Tibial artery (tissue), 4 donors: ENCODE results near the gene KCTD1.

ENCODE experiments used
- DNase-seq, 2 donors: peaks; one replicate each; pipeline ENCODE4 v3.0.0-alpha.2; 2019
- H3K27ac ChIP-seq, 2 donors: fragments of 200-600 bp; sonication (generic) in 1 of 2; 1 replicate in 1 of 2; 2 replicates in 1 of 2; pipeline ENCODE4 v1.5.1; 2018 to 2019; ENCODE audit warnings: mild to moderate bottlenecking in 1 of 2
- H3K27me3 ChIP-seq, 2 donors: fragments of 200-600 bp; sonication (generic) in 1 of 2; one replicate each; pipeline versions ENCODE4 v1.5.1 to v1.6.0; 2016 to 2019
- H3K36me3 ChIP-seq, 3 donors: fragments of 200-600 bp; sonication (generic) in 2 of 3; one replicate each; pipeline ENCODE4 v1.5.1; 2016 to 2019; ENCODE audit warnings: mild to moderate bottlenecking in 2 of 3
- H3K4me1 ChIP-seq, 4 donors: fragments of 200-600 bp; sonication (generic) in 2 of 4; 1 replicate in 3 of 4; 2 replicates in 1 of 4; pipeline ENCODE4 v1.5.1; 2016 to 2019
- H3K4me3 ChIP-seq, 2 donors: fragments of 200-600 bp; sonication (generic) in 1 of 2; 1 replicate in 1 of 2; 2 replicates in 1 of 2; pipeline ENCODE4 v1.5.1; 2018 to 2019; ENCODE audit warnings: mild to moderate bottlenecking in 2 of 2
- H3K9me3 ChIP-seq, 3 donors: fragments of 200-600 bp; sonication (generic) in 1 of 3; one replicate each; pipeline ENCODE4 v1.5.1; 2016 to 2019
- intact Hi-C: fragments of 100-400 bp; cut with DNase I; formaldehyde crosslinking; loops from one replicate; pipeline ENCODE4 v1.15.0; 2023; ENCODE audit warnings: low total_unique reads
- TF ChIP-seq, protein P1 (sequence below), 2 experiments: fragments of 200-600 bp in 1 of 2; fragments of 450-650 bp in 1 of 2; IDR thresholded peaks; one replicate each; pipeline ENCODE4 v1.5.1; 2017 to 2019; ENCODE audit warnings: antibody characterized with exemption in 2 of 2, mild to moderate bottlenecking in 1 of 2, moderate library complexity in 1 of 2

KCTD1 gene

DNA sequence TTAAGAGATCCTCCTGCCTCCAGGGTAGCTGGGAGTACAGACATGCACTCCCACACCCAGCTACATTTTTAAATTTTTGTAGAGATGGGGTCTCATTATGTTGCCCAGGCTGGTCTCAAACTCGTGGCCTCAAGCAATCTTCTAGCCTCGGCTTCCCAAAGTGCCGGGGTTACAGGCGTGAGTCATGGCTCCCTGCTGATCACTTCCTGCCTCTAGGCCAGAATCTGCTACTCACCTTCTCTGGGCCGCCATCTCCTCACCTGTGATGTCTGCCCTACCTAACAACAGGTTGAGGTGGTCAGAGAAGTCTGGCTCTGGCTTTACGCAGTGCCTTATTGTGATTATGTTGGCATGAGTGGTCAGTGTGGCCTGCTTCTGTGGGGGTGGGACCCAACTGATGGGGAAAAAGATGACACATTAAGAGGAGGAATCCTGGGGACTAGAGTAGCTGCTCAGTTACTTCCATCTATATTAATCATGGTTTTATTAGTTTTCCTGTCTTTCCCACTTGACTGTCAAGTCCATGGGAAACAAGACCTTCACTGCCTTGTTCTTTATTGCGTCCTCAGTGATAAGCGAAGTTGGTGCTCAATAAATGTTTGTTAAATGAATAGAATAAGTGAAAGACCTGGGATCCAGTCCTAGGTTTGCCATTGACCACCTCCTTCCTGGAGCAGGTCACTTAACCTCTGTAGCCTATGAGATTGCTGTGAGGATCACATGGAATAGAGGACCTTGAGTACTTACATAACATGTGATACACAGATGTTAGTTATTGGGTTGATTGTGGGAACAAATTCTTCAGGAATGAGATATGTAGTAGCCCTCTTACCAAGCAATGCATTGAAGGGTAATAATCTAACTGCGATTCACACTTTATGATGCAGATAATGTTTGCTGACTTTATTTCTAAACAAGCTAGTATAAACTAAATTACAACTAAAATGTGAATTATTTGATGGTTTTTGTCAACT is 15.7 kb downstream of the KCTD1 start:
- Histone ChIP-seq H3K36me3 (no peaks in the 10 kb centered on the region), H3K27ac (no peak overlapping the region), H3K4me3 (no peak overlapping the region), H3K4me1 (no peaks in the 10 kb centered on the region), H3K27me3 (no peaks in the 10 kb centered on the region), H3K9me3 (no peaks in the 10 kb centered on the region)
- DNase-seq, result no peak
- intact Hi-C loops, result no loop called here
- TF ChIP-seq, protein P1, sequence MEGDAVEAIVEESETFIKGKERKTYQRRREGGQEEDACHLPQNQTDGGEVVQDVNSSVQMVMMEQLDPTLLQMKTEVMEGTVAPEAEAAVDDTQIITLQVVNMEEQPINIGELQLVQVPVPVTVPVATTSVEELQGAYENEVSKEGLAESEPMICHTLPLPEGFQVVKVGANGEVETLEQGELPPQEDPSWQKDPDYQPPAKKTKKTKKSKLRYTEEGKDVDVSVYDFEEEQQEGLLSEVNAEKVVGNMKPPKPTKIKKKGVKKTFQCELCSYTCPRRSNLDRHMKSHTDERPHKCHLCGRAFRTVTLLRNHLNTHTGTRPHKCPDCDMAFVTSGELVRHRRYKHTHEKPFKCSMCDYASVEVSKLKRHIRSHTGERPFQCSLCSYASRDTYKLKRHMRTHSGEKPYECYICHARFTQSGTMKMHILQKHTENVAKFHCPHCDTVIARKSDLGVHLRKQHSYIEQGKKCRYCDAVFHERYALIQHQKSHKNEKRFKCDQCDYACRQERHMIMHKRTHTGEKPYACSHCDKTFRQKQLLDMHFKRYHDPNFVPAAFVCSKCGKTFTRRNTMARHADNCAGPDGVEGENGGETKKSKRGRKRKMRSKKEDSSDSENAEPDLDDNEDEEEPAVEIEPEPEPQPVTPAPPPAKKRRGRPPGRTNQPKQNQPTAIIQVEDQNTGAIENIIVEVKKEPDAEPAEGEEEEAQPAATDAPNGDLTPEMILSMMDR (IDR thresholded peaks at IDR 0.05), result no peak

DNA sequence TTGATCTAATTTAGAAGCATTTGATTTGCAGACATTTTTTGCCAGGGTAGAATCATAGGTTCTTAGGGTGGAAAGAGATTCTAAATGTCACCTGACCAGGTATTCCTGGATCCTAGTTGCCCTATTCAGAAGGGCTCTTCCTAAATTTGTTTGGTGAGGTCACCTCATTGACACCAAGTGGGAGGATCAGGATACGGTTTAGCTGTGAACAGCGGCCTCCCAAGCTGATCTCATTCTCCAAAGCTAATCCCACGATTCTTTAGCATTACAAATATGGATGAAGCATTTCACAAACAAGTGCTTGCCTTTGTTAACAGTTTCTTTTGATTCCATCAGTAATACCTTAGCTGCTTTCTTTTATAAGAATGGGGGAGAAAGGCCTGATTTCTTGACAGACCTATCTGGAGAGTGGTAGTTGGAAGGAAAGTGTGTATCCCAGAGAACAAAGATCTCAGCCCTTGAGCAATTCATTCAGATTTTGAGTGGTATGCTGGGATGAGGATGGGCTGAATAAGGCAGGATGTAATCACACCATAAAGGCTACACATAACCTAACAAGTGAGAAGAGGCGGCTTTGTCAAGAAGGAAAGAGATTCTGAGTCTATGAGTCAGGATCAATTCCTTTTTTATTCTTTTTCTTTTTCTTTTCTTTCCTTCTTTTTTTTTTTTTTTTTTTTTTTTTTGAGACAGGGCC is 16.6 kb downstream of the KCTD1 start:
- Histone ChIP-seq H3K27ac (no peak overlapping the region), H3K9me3 (no peaks in the 10 kb centered on the region), H3K36me3 (no peaks in the 10 kb centered on the region), H3K4me3 (no peak overlapping the region), H3K4me1 (no peaks in the 10 kb centered on the region), H3K27me3 (no peaks in the 10 kb centered on the region)
- no peak for DNase-seq
- intact Hi-C loops, result no loop called here
- TF ChIP-seq, protein P1 (IDR thresholded peaks at IDR 0.05), result no peak

DNA sequence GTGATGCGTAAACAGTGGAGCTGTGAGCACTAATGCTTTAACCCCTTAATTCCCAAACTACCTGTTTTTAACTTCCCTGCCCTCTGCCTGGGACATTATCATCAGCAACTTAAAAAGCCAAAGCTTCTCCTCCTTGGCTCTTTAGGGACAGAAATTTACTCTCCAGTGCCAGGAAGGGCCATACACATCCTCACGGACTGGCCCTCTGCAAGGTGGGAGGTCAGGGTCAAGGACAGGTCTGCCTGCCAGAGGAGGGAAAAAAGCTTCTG is 21.5 kb downstream of the KCTD1 start:
- no peak overlapping the region for H3K27ac ChIP-seq
- intact Hi-C loops, result no loop called here
- TF ChIP-seq, protein P1 (IDR thresholded peaks at IDR 0.05), result no peak

DNA sequence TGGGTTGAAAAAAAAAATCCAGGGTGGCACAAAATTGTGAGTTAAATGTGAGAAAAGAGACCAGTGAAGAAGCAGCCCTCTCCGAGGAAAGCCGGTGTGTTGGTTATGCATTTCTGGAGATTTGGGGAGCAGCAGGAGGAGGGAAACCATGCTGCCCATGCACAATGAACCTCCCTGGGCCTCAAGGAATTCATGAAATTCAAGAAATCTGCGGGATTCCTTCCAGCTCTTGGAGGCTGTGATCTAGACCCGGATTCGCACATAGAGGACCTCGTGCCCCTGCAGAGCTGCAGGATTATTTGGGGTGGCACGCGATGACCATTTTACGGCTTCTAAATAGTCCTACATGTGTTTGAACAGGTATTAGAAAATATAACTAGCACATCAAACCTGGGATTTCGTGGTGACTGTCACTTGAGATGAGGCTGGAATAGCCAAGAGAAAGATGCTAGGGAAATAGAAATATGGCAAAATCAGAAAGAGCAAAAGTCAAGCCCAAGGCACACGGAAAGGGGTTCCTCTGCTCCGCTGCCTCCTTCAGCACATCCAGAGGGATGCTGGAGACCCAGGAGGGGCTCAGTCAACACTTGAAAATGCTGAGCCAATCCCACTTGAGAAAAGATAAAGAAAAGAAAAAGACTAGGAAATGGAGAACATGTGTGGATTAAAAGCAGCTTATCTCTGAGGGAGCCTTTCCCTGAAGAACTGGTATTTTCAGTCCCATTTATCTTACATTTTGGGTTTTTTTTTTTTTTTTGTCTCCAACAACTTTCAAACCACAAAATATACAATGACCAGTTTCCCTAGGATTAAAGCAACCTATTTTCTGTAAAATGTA is 22.0 kb downstream of the KCTD1 start:
- Histone ChIP-seq H3K36me3 (no peaks in the 10 kb centered on the region), H3K27me3 (no peaks in the 10 kb centered on the region), H3K4me1 (no peaks in the 10 kb centered on the region), H3K9me3 (no peaks in the 10 kb centered on the region), H3K4me3 (no peak overlapping the region), H3K27ac (no peak overlapping the region)
- DNase-seq, result no peak
- intact Hi-C loops, result no loop called here
- TF ChIP-seq, protein P1 (IDR thresholded peaks at IDR 0.05), result no peak

More for the DNA sequence above, 21.5 kb downstream of the KCTD1 start:
- H3K36me3 ChIP-seq, result no peaks in the 10 kb centered on the region
- no peaks in the 10 kb centered on the region for H3K27me3 ChIP-seq
- H3K4me1 ChIP-seq, result no peaks in the 10 kb centered on the region
- no peaks in the 10 kb centered on the region for H3K9me3 ChIP-seq
- no peak for DNase-seq
- H3K4me3 ChIP-seq, result no peak overlapping the region

DNA sequence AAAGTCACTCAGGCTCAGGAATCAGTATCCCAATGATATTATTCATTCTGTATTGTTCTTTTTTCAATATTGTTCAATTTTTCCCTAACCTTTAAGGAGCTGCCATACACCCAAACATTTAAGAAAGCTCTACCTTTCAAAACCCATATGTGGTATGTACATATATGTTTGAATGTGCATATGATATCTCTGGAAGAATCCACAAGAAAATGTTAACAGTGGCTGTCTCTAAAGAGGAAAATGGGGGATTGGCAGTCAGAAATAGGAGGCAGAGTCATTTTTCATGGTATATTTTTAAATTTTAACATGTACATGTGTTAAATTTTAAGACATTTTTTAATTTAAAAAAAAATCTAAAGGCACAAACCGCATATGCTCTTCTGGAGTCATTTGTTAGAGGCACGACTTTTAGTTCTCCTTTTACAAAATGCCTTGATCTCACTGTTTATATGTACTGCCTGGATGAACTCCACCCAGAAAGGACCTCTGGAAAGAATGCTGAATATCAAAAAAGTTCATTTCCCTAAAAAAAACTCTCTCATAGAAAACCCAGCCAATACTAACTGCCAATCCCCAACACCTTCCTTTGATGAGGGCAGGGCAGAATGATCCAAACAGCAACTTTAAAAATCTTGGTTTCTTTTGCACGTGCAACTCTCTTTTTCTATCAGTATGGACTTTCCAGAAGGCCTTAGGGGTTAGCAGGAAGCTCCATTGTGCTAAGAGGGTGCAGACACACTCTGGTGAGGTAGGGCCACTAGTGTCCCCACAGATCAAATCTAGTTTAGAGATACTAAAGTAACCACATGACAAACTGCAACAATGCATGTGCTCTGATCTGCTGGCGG is 23.6 kb downstream of the KCTD1 start:
- TF ChIP-seq, protein P1 (IDR thresholded peaks at IDR 0.05), result no peak
- Histone ChIP-seq H3K9me3 (no peaks in the 10 kb centered on the region), H3K4me1 (no peaks in the 10 kb centered on the region), H3K27ac (no peak overlapping the region), H3K36me3 (no peaks in the 10 kb centered on the region), H3K4me3 (no peak overlapping the region), H3K27me3 (no peaks in the 10 kb centered on the region)
- intact Hi-C loops, result no loop called here
- DNase-seq, result no peak
